HepG2 (cell line): ENCODE results near the gene FAAP100. TPM values are rescaled to one million over a fixed set of nuclear protein-coding genes. Genes with fewer than 3 reads are reported as not detected.

Experiments
- DNMT1 ChIP-seq: sonication (generic); formaldehyde crosslinking; IDR thresholded peaks from 2 replicates; pipeline ENCODE4 v1.5.1; 2020; ENCODE audit warnings: mild to moderate bottlenecking, missing genetic modification reagents
- GMEB2 ChIP-seq: IDR thresholded peaks from 2 replicates; pipeline ENCODE4 v1.6.1; 2016; ENCODE audit warnings: missing biosample characterization, missing genetic modification reagents, low read depth
- HDAC2 ChIP-seq: sonication (generic); formaldehyde crosslinking; IDR thresholded peaks from 2 replicates; pipeline ENCODE4 v1.4.0; 2020; ENCODE audit warnings: missing genetic modification reagents
- HOMEZ ChIP-seq: IDR thresholded peaks from 2 replicates; pipeline ENCODE4 v1.6.1; 2016; ENCODE audit warnings: low read depth
- KDM5A ChIP-seq: fragments of 200-600 bp; sonication (generic); IDR thresholded peaks from 2 replicates; pipeline ENCODE4 v1.7.0; 2018; ENCODE audit warnings: antibody characterized with exemption, mild to moderate bottlenecking, low read length, borderline replicate concordance
- MNT ChIP-seq: fragments of 450-650 bp; IDR thresholded peaks from 2 replicates; pipeline ENCODE4 v1.6.1; 2016
- NCOA1 ChIP-seq: sonication (generic); formaldehyde crosslinking; IDR thresholded peaks from 2 replicates; pipeline ENCODE4 v1.9.0; 2021; ENCODE audit warnings: missing genetic modification reagents
- NFKB2 ChIP-seq: sonication (generic); formaldehyde crosslinking; IDR thresholded peaks from 2 replicates; pipeline ENCODE4 v1.4.0; 2020; ENCODE audit warnings: missing genetic modification reagents, borderline replicate concordance
- NR2F6 ChIP-seq, 2 experiments: IDR thresholded peaks; 2 replicates each; pipeline ENCODE4 v1.6.1; 2016; ENCODE audit warnings: antibody characterized with exemption in 1 of 2, mild to moderate bottlenecking in 1 of 2
- NRL ChIP-seq: sonication (generic); formaldehyde crosslinking; IDR thresholded peaks from 2 replicates; pipeline ENCODE4 v1.5.0; 2020; ENCODE audit warnings: missing genetic modification reagents, mild to moderate bottlenecking, moderate library complexity, borderline replicate concordance
- PCBP1 ChIP-seq: fragments of 200-400 bp; formaldehyde crosslinking; IDR thresholded peaks from 2 replicates; pipeline ENCODE4 v1.6.1; 2017; ENCODE audit warnings: mild to moderate bottlenecking, low read depth, low read length, borderline replicate concordance
- PREB ChIP-seq: sonication (generic); formaldehyde crosslinking; IDR thresholded peaks from 2 replicates; pipeline ENCODE4 v1.4.0; 2020; ENCODE audit warnings: missing genetic modification reagents
- RAD51 ChIP-seq: fragments of 450-650 bp; IDR thresholded peaks from 2 replicates; pipeline ENCODE4 v1.6.1; 2016; ENCODE audit warnings: borderline replicate concordance
- RCOR2 ChIP-seq: IDR thresholded peaks from 2 replicates; pipeline ENCODE4 v1.6.1; 2016; ENCODE audit warnings: missing biosample characterization, missing genetic modification reagents
- SP2 ChIP-seq: sonication (generic); formaldehyde crosslinking; IDR thresholded peaks from 2 replicates; pipeline ENCODE4 v1.5.1; 2020; ENCODE audit warnings: mild to moderate bottlenecking, missing genetic modification reagents
- ZNF281 ChIP-seq: sonication (generic); formaldehyde crosslinking; IDR thresholded peaks from 2 replicates; pipeline ENCODE4 v1.4.0; 2020; ENCODE audit warnings: missing genetic modification reagents, borderline replicate concordance
- ZNF850 ChIP-seq: sonication (generic); formaldehyde crosslinking; conservative IDR thresholded peaks from 2 replicates; pipeline ENCODE4 v1.9.0; 2021; ENCODE audit warnings: mild to moderate bottlenecking, missing genetic modification reagents
- polyA plus RNA-seq, 8 experiments: library from polyadenylated mRNA; depleted of rRNA in 3 of 8; stranded (reverse) in 7 of 8; unstranded in 1 of 8; fragments of >200 nt; fragmentation: Illumina TruSeq in 4 of 8; extraction: Trizol in 4 of 8; gene quantifications; 2 replicates each; pipeline versions ENCODE4 v1.2.1 to v1.2.3, GENCODE V29; 2011 to 2016; ENCODE audit warnings: low read depth in 4 of 8, missing spikeins in 1 of 8, mixed read lengths in 1 of 8; ENCODE audit not compliant: insufficient read depth in 1 of 8
- total RNA-seq, 5 experiments: library from RNA; depleted of rRNA; stranded (reverse); fragments of >200 nt; fragmentation: Illumina TruSeq; extraction: Trizol; gene quantifications; 2 replicates each; pipeline ENCODE4 v1.2.3, GENCODE V29; 2016; ENCODE audit warnings: low read depth in 1 of 5

Gene FAAP100
- total and polyA plus RNA-seq, 2 of the 13 experiments (the other 11 are each of a cell fraction or from before 2014, with no cell fraction given): 7.6 to 20.8 TPM

- TF ChIP-seq SP2 (CRISPR knock-in tag): no peak
- TF ChIP-seq HDAC2: peak; percentile 22; the same call in 1 of the 2 replicates
- TF ChIP-seq GMEB2 (CRISPR knock-in tag): no peak
- TF ChIP-seq MNT: no peak
- TF ChIP-seq DNMT1 (CRISPR knock-in tag): no peak
- peak; percentile 58; the same call in 1 of the 2 replicates for TF ChIP-seq NFKB2 (CRISPR knock-in tag)
- TF ChIP-seq NRL (CRISPR knock-in tag): no peak
- no peak for TF ChIP-seq ZNF850 (CRISPR knock-in tag)
- TF ChIP-seq NR2F6 (IDR thresholded peaks at IDR 0.05): no peak
- peak; percentile 37; the same call in 1 of the 2 replicates for TF ChIP-seq NR2F6 (CRISPR knock-in tag; IDR thresholded peaks at IDR 0.05)
- no peak for TF ChIP-seq PCBP1
- no peak for TF ChIP-seq PREB (CRISPR knock-in tag)
- no peak for TF ChIP-seq ZNF281 (CRISPR knock-in tag)
- no peak for TF ChIP-seq KDM5A
- no peak for TF ChIP-seq HOMEZ (CRISPR knock-in tag)
- no peak for TF ChIP-seq RAD51
- no peak for TF ChIP-seq RCOR2 (CRISPR knock-in tag)
- no peak for TF ChIP-seq NCOA1
These were observed 24.6 kb upstream of the FAAP100 start (continued) for GRCh38 chr17:81576621-81577277.
